ENCODE measurements around the gene TRIM62. TPM values are rescaled to one million over a fixed set of nuclear protein-coding genes. Genes with fewer than 3 reads are reported as not detected.

TRIM62 gene
- polyA plus RNA-seq, 4 donors, result 2.4 to 3.6 (median 2.8) TPM

GRCh38 chr1:33177996-33178540 is 3.8 kb downstream of the TRIM62 start:
- Histone ChIP-seq H3K4me1 (ENCODE audit: control insufficient read depth in 3 of 3, insufficient read depth in 2 of 3, low read depth in 1 of 3, low read length in 2 of 3) (peaks cover 0 to 11% (median 0%) of the 10 kb centered on the region in 3 donors), H3K4me3 (ENCODE audit: low read depth in 1 of 3, low read length in 3 of 3) (no peak overlapping the region), H3K27ac (ENCODE audit: low read depth in 1 of 3, low read length in 2 of 3) (no peak overlapping the region), H3K36me3 (ENCODE audit: control insufficient read depth in 3 of 3, insufficient read depth in 2 of 3, low read depth in 1 of 3, low read length in 3 of 3) (peaks cover 0 to 8% (median 0%) of the 10 kb centered on the region in 3 donors), H3K27me3 (ENCODE audit: control insufficient read depth in 3 of 3, insufficient read depth in 3 of 3, low read length in 3 of 3) (no peaks in the 10 kb centered on the region), H3K9me3 (ENCODE audit: control insufficient read depth in 2 of 2, insufficient read depth in 1 of 2, low read depth in 1 of 2, low read length in 1 of 2) (no peaks in the 10 kb centered on the region)
- DNase-seq (no peak), FAIRE-seq (no peak)
- WGBS, 3 donors, result 85 to 89% (median 88%) methylated on average over 3 of the region's 3 CpGs

DNA sequence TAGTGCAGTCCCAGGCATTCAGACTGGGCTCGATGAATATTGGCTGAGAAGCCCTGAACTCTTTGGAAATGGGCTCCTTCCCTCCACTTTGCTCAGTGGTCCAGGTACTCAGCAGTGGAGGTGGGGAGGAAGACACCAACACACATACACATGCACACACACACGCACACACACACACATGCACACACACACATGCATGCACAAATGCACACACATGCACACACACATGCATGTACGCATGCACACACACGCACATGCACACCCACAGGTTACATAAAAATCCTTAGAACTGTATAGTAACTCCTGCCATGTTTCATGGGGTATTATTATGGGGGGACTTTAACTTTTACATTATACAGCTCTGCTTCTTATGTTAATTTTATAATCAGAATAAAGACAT is 5.0 kb downstream of the TRIM62 start:
- FAIRE-seq (no peak), DNase-seq (no peak)
- no peak overlapping the region for H3K4me3 ChIP-seq (ENCODE audit: low read depth in 1 of 3, low read length in 3 of 3)
- H3K4me1 ChIP-seq (ENCODE audit: control insufficient read depth in 3 of 3, insufficient read depth in 2 of 3, low read depth in 1 of 3, low read length in 2 of 3), result peaks cover 0 to 5% (median 0%) of the 10 kb centered on the region in 3 donors
- no peaks in the 10 kb centered on the region for H3K27me3 ChIP-seq (ENCODE audit: control insufficient read depth in 3 of 3, insufficient read depth in 3 of 3, low read length in 3 of 3)
- H3K27ac ChIP-seq (ENCODE audit: low read depth in 1 of 3, low read length in 2 of 3), result no peak overlapping the region
- H3K9me3 ChIP-seq (ENCODE audit: control insufficient read depth in 2 of 2, insufficient read depth in 1 of 2, low read depth in 1 of 2, low read length in 1 of 2), result no peaks in the 10 kb centered on the region
- 48 to 73% (median 52%) methylated on average over 4 of the region's 4 CpGs for WGBS, 3 donors
- peaks cover 0 to 13% (median 0%) of the 10 kb centered on the region in 3 donors for H3K36me3 ChIP-seq (ENCODE audit: control insufficient read depth in 3 of 3, insufficient read depth in 2 of 3, low read depth in 1 of 3, low read length in 3 of 3)

- H3K27me3 ChIP-seq (ENCODE audit: control insufficient read depth in 3 of 3, insufficient read depth in 3 of 3, low read length in 3 of 3), result no peaks in the 10 kb centered on the region
- H3K9me3 ChIP-seq (ENCODE audit: control insufficient read depth in 2 of 2, insufficient read depth in 1 of 2, low read depth in 1 of 2, low read length in 1 of 2), result no peaks in the 10 kb centered on the region
- no peak for DNase-seq
- H3K36me3 ChIP-seq (ENCODE audit: control insufficient read depth in 3 of 3, insufficient read depth in 2 of 3, low read depth in 1 of 3, low read length in 3 of 3), result peaks cover 0 to 13% (median 0%) of the 10 kb centered on the region in 3 donors
- WGBS, 3 donors, result 81 to 87% (median 83%) methylated on average over 11 of the region's 11 CpGs
- no peak overlapping the region for H3K4me3 ChIP-seq (ENCODE audit: low read depth in 1 of 3, low read length in 3 of 3)
- peaks cover 0 to 5% (median 0%) of the 10 kb centered on the region in 3 donors for H3K4me1 ChIP-seq (ENCODE audit: control insufficient read depth in 3 of 3, insufficient read depth in 2 of 3, low read depth in 1 of 3, low read length in 2 of 3)
- no peak overlapping the region for H3K27ac ChIP-seq (ENCODE audit: low read depth in 1 of 3, low read length in 2 of 3)
- FAIRE-seq, result no peak
Observed at GRCh38 chr1:33176362-33176850, 5.4 kb downstream of the TRIM62 start.

DNA sequence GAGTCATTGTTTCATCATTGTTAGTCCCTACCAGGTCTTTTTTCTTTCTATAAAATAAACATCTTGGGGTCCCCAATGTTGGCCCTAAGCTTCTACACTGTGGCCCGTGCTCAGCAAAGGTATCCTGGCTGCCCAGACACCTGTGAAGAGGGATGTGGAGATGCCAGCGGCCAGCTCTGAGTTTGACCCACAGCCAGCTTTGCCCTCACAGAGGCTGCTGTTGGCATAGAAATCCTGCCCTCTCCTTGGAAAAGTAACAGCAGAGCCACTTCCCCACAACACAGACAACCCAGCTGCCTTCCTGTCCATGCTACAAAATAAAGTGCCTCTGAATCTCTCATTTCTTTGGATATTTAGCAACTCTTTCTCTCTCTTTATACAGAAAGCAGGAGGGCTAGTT is 6.0 kb downstream of the TRIM62 start:
- no peaks in the 10 kb centered on the region for H3K9me3 ChIP-seq (ENCODE audit: control insufficient read depth in 2 of 2, insufficient read depth in 1 of 2, low read depth in 1 of 2, low read length in 1 of 2)
- FAIRE-seq (no peak), DNase-seq (no peak)
- H3K36me3 ChIP-seq (ENCODE audit: control insufficient read depth in 3 of 3, insufficient read depth in 2 of 3, low read depth in 1 of 3, low read length in 3 of 3), result peaks cover 0 to 13% (median 0%) of the 10 kb centered on the region in 3 donors
- 93 to 98% (median 97%) methylated on average over 2 of the region's 2 CpGs for WGBS, 3 donors
- peaks cover 0 to 5% (median 0%) of the 10 kb centered on the region in 3 donors for H3K4me1 ChIP-seq (ENCODE audit: control insufficient read depth in 3 of 3, insufficient read depth in 2 of 3, low read depth in 1 of 3, low read length in 2 of 3)
- H3K27ac ChIP-seq (ENCODE audit: low read depth in 1 of 3, low read length in 2 of 3), result no peak overlapping the region
- no peaks in the 10 kb centered on the region for H3K27me3 ChIP-seq (ENCODE audit: control insufficient read depth in 3 of 3, insufficient read depth in 3 of 3, low read length in 3 of 3)
- H3K4me3 ChIP-seq (ENCODE audit: low read depth in 1 of 3, low read length in 3 of 3), result no peak overlapping the region

DNA sequence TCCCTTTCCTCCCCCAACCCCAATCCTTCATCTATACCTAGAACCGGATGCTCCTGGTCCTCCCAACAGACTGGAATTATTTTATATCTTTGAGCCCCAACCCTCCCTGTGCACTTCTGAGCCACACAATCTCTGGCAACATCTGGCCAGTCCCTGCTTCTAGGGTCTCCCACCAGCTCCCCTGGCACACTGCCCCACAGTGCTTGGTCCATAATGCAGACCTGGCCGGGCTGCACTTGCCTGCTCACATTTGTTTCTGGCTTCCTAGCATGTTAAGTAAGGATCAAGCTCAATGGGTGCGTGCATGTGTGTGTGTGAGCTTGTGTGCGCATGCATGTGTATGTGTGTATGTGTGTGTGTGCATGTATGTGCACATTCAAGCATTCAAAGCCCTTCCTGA is 8.8 kb downstream of the TRIM62 start:
- whole genome bisulfite sequencing, 3 donors, result 67 to 73% (median 71%) methylated on average over 4 of the region's 4 CpGs
- H3K27ac ChIP-seq (ENCODE audit: low read depth in 1 of 3, low read length in 2 of 3), result no peak overlapping the region
- no peaks in the 10 kb centered on the region for H3K9me3 ChIP-seq (ENCODE audit: control insufficient read depth in 2 of 2, insufficient read depth in 1 of 2, low read depth in 1 of 2, low read length in 1 of 2)
- no peak for FAIRE-seq
- H3K4me1 ChIP-seq (ENCODE audit: control insufficient read depth in 3 of 3, insufficient read depth in 2 of 3, low read depth in 1 of 3, low read length in 2 of 3), result no peaks in the 10 kb centered on the region
- no peak for DNase-seq
- H3K36me3 ChIP-seq (ENCODE audit: control insufficient read depth in 3 of 3, insufficient read depth in 2 of 3, low read depth in 1 of 3, low read length in 3 of 3), result peaks cover 0 to 12% (median 0%) of the 10 kb centered on the region in 3 donors
- H3K27me3 ChIP-seq (ENCODE audit: control insufficient read depth in 3 of 3, insufficient read depth in 3 of 3, low read length in 3 of 3), result no peaks in the 10 kb centered on the region
- no peak overlapping the region for H3K4me3 ChIP-seq (ENCODE audit: low read depth in 1 of 3, low read length in 3 of 3)

- DNase-seq (no peak), FAIRE-seq (no peak)
- H3K36me3 ChIP-seq (ENCODE audit: control insufficient read depth in 3 of 3, insufficient read depth in 2 of 3, low read depth in 1 of 3, low read length in 3 of 3), result peaks cover 0 to 9% (median 0%) of the 10 kb centered on the region in 3 donors
- H3K9me3 ChIP-seq (ENCODE audit: control insufficient read depth in 2 of 2, insufficient read depth in 1 of 2, low read depth in 1 of 2, low read length in 1 of 2), result no peaks in the 10 kb centered on the region
- H3K4me1 ChIP-seq (ENCODE audit: control insufficient read depth in 3 of 3, insufficient read depth in 2 of 3, low read depth in 1 of 3, low read length in 2 of 3), result no peaks in the 10 kb centered on the region
- whole genome bisulfite sequencing, 3 donors, result 67 to 81% (median 74%) methylated on average over 7 to 8 of the region's 9 CpGs
- H3K4me3 ChIP-seq (ENCODE audit: low read depth in 1 of 3, low read length in 3 of 3), result no peak overlapping the region
- no peak overlapping the region for H3K27ac ChIP-seq (ENCODE audit: low read depth in 1 of 3, low read length in 2 of 3)
- H3K27me3 ChIP-seq (ENCODE audit: control insufficient read depth in 3 of 3, insufficient read depth in 3 of 3, low read length in 3 of 3), result no peaks in the 10 kb centered on the region
Observed at GRCh38 chr1:33171977-33172813, 9.6 kb downstream of the TRIM62 start.

DNA sequence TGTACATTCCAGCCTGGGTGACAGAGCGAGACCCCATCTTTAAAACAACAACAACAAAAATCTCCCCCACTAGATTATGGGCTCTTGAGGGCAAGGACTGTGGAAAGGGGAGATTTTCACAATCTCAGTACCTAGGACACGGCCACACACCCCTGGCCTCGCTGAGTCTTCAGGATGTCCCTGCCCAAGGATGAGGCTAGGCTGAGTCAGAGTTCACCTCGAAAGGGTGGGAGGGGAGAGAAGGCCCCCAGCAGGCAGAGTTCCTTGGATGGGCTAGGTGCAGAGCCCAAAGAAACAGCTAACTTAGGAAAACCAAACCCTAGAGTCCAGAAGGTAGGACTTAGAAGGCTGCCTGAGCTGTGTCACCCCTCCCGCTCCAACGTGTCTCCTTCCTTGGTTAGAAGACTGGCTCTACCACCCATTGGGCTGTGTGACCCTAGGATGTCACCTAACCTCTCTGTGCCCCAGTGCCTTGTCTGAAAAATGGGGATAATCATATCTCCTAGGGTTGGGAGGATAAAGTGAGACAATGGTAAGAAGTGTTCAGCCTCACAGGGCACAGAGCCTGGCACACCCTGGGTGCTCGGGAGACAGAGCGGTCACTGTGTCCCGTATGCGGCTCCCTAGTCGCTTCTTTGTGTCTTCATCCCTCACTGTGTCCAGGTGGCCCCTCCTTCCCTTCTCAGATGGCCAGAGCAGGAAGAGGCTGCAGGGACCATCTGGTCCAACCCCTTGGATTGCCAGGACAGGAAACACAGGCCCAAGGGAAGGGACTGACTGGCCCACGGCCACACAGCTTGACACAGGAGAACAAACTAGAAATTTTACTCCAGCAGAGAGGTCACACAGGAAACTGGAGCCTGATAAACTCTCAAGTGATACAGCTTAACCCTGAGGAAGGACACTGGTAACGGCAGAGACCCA is 11.2 kb downstream of the TRIM62 start:
- WGBS, 3 donors, result 82 to 96% (median 90%) methylated on average over 13 of the region's 13 CpGs
- Histone ChIP-seq H3K27me3 (ENCODE audit: control insufficient read depth in 3 of 3, insufficient read depth in 3 of 3, low read length in 3 of 3) (no peaks in the 10 kb centered on the region), H3K4me3 (ENCODE audit: low read depth in 1 of 3, low read length in 3 of 3) (no peak overlapping the region), H3K27ac (ENCODE audit: low read depth in 1 of 3, low read length in 2 of 3) (peak overlapping the region in 1 of 3 donors; percentile 43), H3K9me3 (ENCODE audit: control insufficient read depth in 2 of 2, insufficient read depth in 1 of 2, low read depth in 1 of 2, low read length in 1 of 2) (peaks cover 0 to 1% of the 10 kb centered on the region in 2 donors), H3K4me1 (ENCODE audit: control insufficient read depth in 3 of 3, insufficient read depth in 2 of 3, low read depth in 1 of 3, low read length in 2 of 3) (no peaks in the 10 kb centered on the region), H3K36me3 (ENCODE audit: control insufficient read depth in 3 of 3, insufficient read depth in 2 of 3, low read depth in 1 of 3, low read length in 3 of 3) (peaks cover 0 to 7% (median 0%) of the 10 kb centered on the region in 3 donors)
- FAIRE-seq (no peak), DNase-seq (no peak)
